ENCODE results near the gene TSC22D4. TPM values are rescaled to one million over a fixed set of nuclear protein-coding genes. Genes with fewer than 3 reads are reported as not detected.

The TSC22D4 gene
- total and polyA plus RNA-seq, 7 experiments from 2014 or later: 23.7 to 124 (median 112) TPM

DNA sequence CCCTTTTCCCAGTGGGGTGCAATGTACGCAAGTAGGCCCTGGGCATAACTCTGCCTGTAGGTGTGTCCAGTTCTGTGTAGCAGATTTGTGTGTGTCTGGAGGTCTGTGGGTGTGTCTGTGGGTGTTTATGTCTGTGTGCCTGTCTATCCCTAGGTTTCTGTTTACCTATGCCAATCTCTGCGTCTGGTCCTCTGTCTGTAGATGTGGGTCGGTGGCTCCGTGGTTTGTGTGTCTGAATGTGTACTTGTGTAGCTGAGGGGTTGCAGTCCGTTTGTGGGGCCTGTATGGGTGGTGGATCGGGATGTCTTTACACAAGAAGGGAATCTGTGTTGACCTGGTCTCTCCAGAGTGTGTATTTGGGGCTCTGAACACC is 5.6 kb upstream of the TSC22D4 start:
- Histone ChIP-seq H3K9me3 (ENCODE audit: control insufficient read depth in 2 of 3, low read length in 3 of 3) (no peaks in the 10 kb centered on the region), H3K4me1 (ENCODE audit: control insufficient read depth in 2 of 2, insufficient read depth in 2 of 2, low read length in 2 of 2) (peaks cover 8 to 15% of the 10 kb centered on the region in 2 donors), H3K4me3 (ENCODE audit: low read length) (no peak overlapping the region), H3K27me3 (ENCODE audit: control insufficient read depth in 2 of 2, insufficient read depth in 2 of 2, low read length in 2 of 2) (no peaks in the 10 kb centered on the region), H3K27ac (ENCODE audit: low read depth, low read length) (no peak overlapping the region), H3K36me3 (ENCODE audit: control insufficient read depth in 2 of 3, insufficient read depth in 3 of 3, low read length in 3 of 3) (no peaks in the 10 kb centered on the region)
- ATAC-seq (no peak), DNase-seq (no peak)
- ChIA-PET POLR2A (no interaction called here), CTCF (interaction anchor here (1.0 to 1.8 kb wide), 2 partner anchors 35 to 75 kb away, joined by 7 to 8 read pairs; no protein-coding TSS in a partner anchor)
- intact Hi-C loops (cut with micrococcal nuclease): no loop called here
- peaks cover 0 to 1% (median 0%) of the 10 kb centered on the region in 11 donors for H3K9me3 Mint-ChIP-seq
- H3K4me1 Mint-ChIP-seq: peaks cover 7 to 32% (median 19%) of the 10 kb centered on the region in 7 donors
- H3K27me3 Mint-ChIP-seq: peaks cover 0 to 2% (median 0%) of the 10 kb centered on the region in 5 donors
- H3K4me3 Mint-ChIP-seq: peak overlapping the region; percentile 7 to 76 (median 58)
- H3K27ac Mint-ChIP-seq: peak overlapping the region in 8 of 9 donors; percentile 17 to 85 (median 60)
- no peaks in the 10 kb centered on the region for H3K36me3 Mint-ChIP-seq

GRCh38 chr7:100483722-100484672 is 5.0 kb upstream of the TSC22D4 start, which contains the start of gene NYAP1:
Gene NYAP1 (plus strand): TSS chr7:100483927. CDS start chr7:100485312, 1,385 bp downstream.
- H3K27me3 ChIP-seq (ENCODE audit: control insufficient read depth in 2 of 2, insufficient read depth in 2 of 2, low read length in 2 of 2): no peaks in the 10 kb centered on the region
- H3K36me3 ChIP-seq (ENCODE audit: control insufficient read depth in 2 of 3, insufficient read depth in 3 of 3, low read length in 3 of 3): peaks cover 0 to 1% (median 0%) of the 10 kb centered on the region in 3 experiments
- peak within 1 kb of the TSS; percentile 84 to 94 (median 89) for H3K4me3 Mint-ChIP-seq
- ATAC-seq (peak; percentile 60), DNase-seq (peak in 4 of 9 donors; percentile 45 to 59 (median 53))
- H3K27ac ChIP-seq (ENCODE audit: low read depth, low read length): peak within 1 kb of the TSS; percentile 56
- ChIA-PET CTCF (interaction anchor here (1.0 to 3.2 kb wide), 5 partner anchors 14 to 76 kb away, joined by 3 to 30 read pairs (median 8); no protein-coding TSS in a partner anchor), POLR2A (interaction anchor here (0.6 to 2.2 kb wide), 3 partner anchors 49 to 370 kb away, joined by 4 to 7 read pairs (median 6); partner anchors contain the start of genes MEPCE, PPP1R35 and ZCWPW1)
- peak within 1 kb of the TSS; percentile 53 for H3K4me3 ChIP-seq (ENCODE audit: low read length)
- intact Hi-C loops (cut with micrococcal nuclease): loop anchor here (1.0 kb wide), 5 partner anchors 15 to 241 kb away; partner anchors contain the start of genes AGFG2 (in 1 of the 2) and MOSPD3 (in 1 of the 2)
- peaks cover 0 to 2% (median 0%) of the 10 kb centered on the region in 5 donors for H3K27me3 Mint-ChIP-seq
- H3K4me1 Mint-ChIP-seq: peaks cover 7 to 38% (median 20%) of the 10 kb centered on the region in 7 donors
- H3K36me3 Mint-ChIP-seq: peaks cover 0 to 2% (median 0%) of the 10 kb centered on the region in 5 donors
- peaks cover 13 to 20% of the 10 kb centered on the region in 2 donors for H3K4me1 ChIP-seq (ENCODE audit: control insufficient read depth in 2 of 2, insufficient read depth in 2 of 2, low read length in 2 of 2)
- peaks cover 0 to 2% (median 0%) of the 10 kb centered on the region in 11 donors for H3K9me3 Mint-ChIP-seq
- no peaks in the 10 kb centered on the region for H3K9me3 ChIP-seq (ENCODE audit: control insufficient read depth in 2 of 3, low read length in 3 of 3)
- H3K27ac Mint-ChIP-seq: peak within 1 kb of the TSS; percentile 26 to 85 (median 73)

DNA sequence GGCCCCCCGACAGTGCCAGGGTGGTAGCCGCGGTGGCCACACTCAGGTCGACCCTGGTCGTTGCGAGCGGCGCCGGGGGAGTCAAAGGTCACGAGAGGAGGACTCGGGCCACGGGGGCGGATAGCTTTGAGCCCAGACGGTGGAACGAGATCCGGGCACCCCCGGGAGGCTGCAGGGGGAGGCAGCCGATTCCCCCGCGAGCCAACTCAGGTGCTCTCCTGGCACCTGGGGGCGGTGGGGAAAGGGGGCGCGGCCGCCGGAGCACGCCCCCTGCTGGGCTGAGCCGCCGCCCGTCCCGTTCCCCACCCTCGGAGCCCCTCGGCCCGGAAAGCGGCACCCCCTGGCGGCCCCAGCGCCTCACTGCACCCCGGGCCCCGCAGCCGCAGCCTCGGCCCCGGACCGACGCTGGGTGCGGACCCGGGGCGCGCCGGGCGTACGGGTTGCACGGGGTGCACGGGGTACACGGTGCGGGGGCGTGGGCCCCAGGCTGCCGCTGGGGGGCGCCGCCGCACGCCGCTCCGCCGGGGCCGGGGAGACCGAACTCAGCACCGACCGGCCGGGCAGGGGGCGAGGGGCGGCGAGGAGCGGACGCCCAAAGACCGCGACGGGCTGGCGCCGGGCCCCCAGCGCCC is 4.2 kb upstream of the TSC22D4 start:
- Mint-ChIP-seq H3K4me1 (peaks cover 7 to 40% (median 21%) of the 10 kb centered on the region in 7 donors), H3K27ac (peak overlapping the region in 7 of 9 donors; percentile 54 to 82 (median 73)), H3K4me3 (peak overlapping the region; percentile 84 to 94 (median 89)), H3K9me3 (peaks cover 0 to 4% (median 0%) of the 10 kb centered on the region in 11 donors), H3K27me3 (peaks cover 0 to 2% (median 0%) of the 10 kb centered on the region in 5 donors), H3K36me3 (peaks cover 0 to 3% (median 0%) of the 10 kb centered on the region in 5 donors)
- Histone ChIP-seq H3K4me3 (ENCODE audit: low read length) (peak overlapping the region; percentile 53), H3K36me3 (ENCODE audit: control insufficient read depth in 2 of 3, insufficient read depth in 3 of 3, low read length in 3 of 3) (peaks cover 0 to 9% (median 0%) of the 10 kb centered on the region in 3 experiments), H3K27me3 (ENCODE audit: control insufficient read depth in 2 of 2, insufficient read depth in 2 of 2, low read length in 2 of 2) (no peaks in the 10 kb centered on the region), H3K27ac (ENCODE audit: low read depth, low read length) (peak overlapping the region; percentile 56), H3K9me3 (ENCODE audit: control insufficient read depth in 2 of 3, low read length in 3 of 3) (no peaks in the 10 kb centered on the region), H3K4me1 (ENCODE audit: control insufficient read depth in 2 of 2, insufficient read depth in 2 of 2, low read length in 2 of 2) (peaks cover 13 to 20% of the 10 kb centered on the region in 2 donors)
- ATAC-seq (peak; percentile 80), DNase-seq (peak; percentile 72 to 91 (median 81))
- POLR2A ChIA-PET: interaction anchor here (0.6 to 2.2 kb wide), 9 partner anchors 10 to 370 kb away, joined by 3 to 7 read pairs (median 4); partner anchors contain the start of genes AGFG2, MBLAC1, MEPCE and PPP1R35
- CTCF ChIA-PET: interaction anchor here (0.6 to 3.2 kb wide), 12 partner anchors 9 to 103 kb away, joined by 3 to 30 read pairs (median 6); partner anchors contain the start of gene FBXO24
- intact Hi-C loops (cut with micrococcal nuclease): loop anchor here (1.0 kb wide), 5 partner anchors 14 to 242 kb away; partner anchors contain the start of genes AGFG2 (in 1 of the 2) and MOSPD3 (in 1 of the 2)

GRCh38 chr7:100482728-100483089 is 3.7 kb upstream of the TSC22D4 start:
- Mint-ChIP-seq H3K27me3 (peaks cover 0 to 2% (median 0%) of the 10 kb centered on the region in 5 donors), H3K4me3 (peak overlapping the region; percentile 84 to 94 (median 89)), H3K4me1 (peaks cover 7 to 40% (median 22%) of the 10 kb centered on the region in 7 donors), H3K36me3 (peaks cover 0 to 5% (median 0%) of the 10 kb centered on the region in 5 donors), H3K27ac (peak overlapping the region in 8 of 9 donors; percentile 54 to 82 (median 76)), H3K9me3 (peaks cover 0 to 4% (median 0%) of the 10 kb centered on the region in 11 donors)
- ChIA-PET CTCF (interaction anchor here (0.6 to 3.2 kb wide), 13 partner anchors 8 to 104 kb away, joined by 3 to 30 read pairs (median 5); partner anchors contain the start of gene FBXO24), POLR2A (interaction anchor here (0.6 to 2.2 kb wide), 9 partner anchors 10 to 356 kb away, joined by 3 to 7 read pairs (median 4); partner anchors contain the start of genes AGFG2, MBLAC1, MEPCE and PPP1R35)
- Histone ChIP-seq H3K9me3 (ENCODE audit: control insufficient read depth in 2 of 3, low read length in 3 of 3) (no peaks in the 10 kb centered on the region), H3K4me1 (ENCODE audit: control insufficient read depth in 2 of 2, insufficient read depth in 2 of 2, low read length in 2 of 2) (peaks cover 13 to 20% of the 10 kb centered on the region in 2 donors), H3K27me3 (ENCODE audit: control insufficient read depth in 2 of 2, insufficient read depth in 2 of 2, low read length in 2 of 2) (no peaks in the 10 kb centered on the region), H3K36me3 (ENCODE audit: control insufficient read depth in 2 of 3, insufficient read depth in 3 of 3, low read length in 3 of 3) (peaks cover 0 to 14% (median 0%) of the 10 kb centered on the region in 3 experiments), H3K4me3 (ENCODE audit: low read length) (peak overlapping the region; percentile 53), H3K27ac (ENCODE audit: low read depth, low read length) (peak overlapping the region; percentile 56)
- intact Hi-C loops (cut with micrococcal nuclease): loop anchor here (1.0 kb wide), 5 partner anchors 13 to 243 kb away; partner anchors contain the start of genes AGFG2 (in 1 of the 2) and MOSPD3 (in 1 of the 2)
- DNase-seq (no peak), ATAC-seq (no peak)

DNA sequence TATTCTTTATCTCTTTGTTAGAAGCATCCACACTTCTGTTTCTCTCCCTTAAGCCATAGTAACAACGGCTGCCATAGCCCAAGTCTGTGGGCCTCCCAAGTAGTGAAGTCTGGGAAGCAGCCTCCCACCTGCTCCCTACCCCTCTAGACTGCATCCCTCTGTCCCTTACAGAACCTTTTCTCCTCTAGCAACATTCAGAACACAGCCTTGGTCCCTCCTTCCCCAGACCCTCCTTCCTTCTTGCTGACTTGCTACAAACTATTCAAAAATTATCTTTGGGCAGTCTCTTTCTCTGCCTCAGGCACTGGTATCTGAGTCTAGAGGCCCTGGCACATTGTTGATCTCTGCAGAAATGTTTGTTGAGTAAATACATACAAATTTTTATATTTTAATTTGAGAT is 2.5 kb upstream of the TSC22D4 start:
- Mint-ChIP-seq H3K4me1 (peaks cover 14 to 48% (median 28%) of the 10 kb centered on the region in 7 donors), H3K27me3 (peaks cover 0 to 2% (median 0%) of the 10 kb centered on the region in 5 donors), H3K9me3 (peaks cover 0 to 4% (median 0%) of the 10 kb centered on the region in 11 donors), H3K27ac (peak overlapping the region in 4 of 9 donors; percentile 14 to 68 (median 31)), H3K36me3 (peaks cover 5 to 10% (median 5%) of the 10 kb centered on the region in 5 donors), H3K4me3 (peak overlapping the region in 8 of 10 donors; percentile 16 to 83 (median 32))
- Histone ChIP-seq H3K4me3 (ENCODE audit: low read length) (no peak overlapping the region), H3K36me3 (ENCODE audit: control insufficient read depth in 2 of 3, insufficient read depth in 3 of 3, low read length in 3 of 3) (peaks cover 0 to 24% (median 0%) of the 10 kb centered on the region in 3 experiments), H3K27ac (ENCODE audit: low read depth, low read length) (no peak overlapping the region), H3K4me1 (ENCODE audit: control insufficient read depth in 2 of 2, insufficient read depth in 2 of 2, low read length in 2 of 2) (peaks cover 20 to 28% of the 10 kb centered on the region in 2 donors), H3K27me3 (ENCODE audit: control insufficient read depth in 2 of 2, insufficient read depth in 2 of 2, low read length in 2 of 2) (no peaks in the 10 kb centered on the region), H3K9me3 (ENCODE audit: control insufficient read depth in 2 of 3, low read length in 3 of 3) (no peaks in the 10 kb centered on the region)
- ChIA-PET POLR2A (interaction anchor here (1.2 to 2.2 kb wide), 4 partner anchors 8 to 131 kb away, joined by 3 to 7 read pairs (median 5); partner anchors contain the start of genes MEPCE, MOSPD3 and ZCWPW1), CTCF (interaction anchor here (1.1 to 3.2 kb wide), 5 partner anchors 8 to 105 kb away, joined by 4 to 30 read pairs (median 6); partner anchors contain the start of gene FBXO24)
- DNase-seq: no peak
- no peak for ATAC-seq
- intact Hi-C loops (cut with micrococcal nuclease): no loop called here

Measured in naive thymus-derived CD4-positive, alpha-beta T cell (primary cell).